Stomach (tissue), 4 donors: ENCODE results near the gene PPM1F.

Experiments used
- POLR2A ChIP-seq, 4 donors: fragments of 450-650 bp; IDR thresholded peaks; one replicate each; pipeline ENCODE4 v1.6.1; 2016; ENCODE audit warnings: antibody characterized with exemption in 4 of 4, control low read depth in 2 of 4, mild to moderate bottlenecking in 1 of 4, moderate library complexity in 1 of 4
- POLR2AphosphoS5 ChIP-seq, 3 donors: sonication (generic); formaldehyde crosslinking; IDR thresholded peaks; one replicate each; pipeline ENCODE4 v1.6.1; 2016; ENCODE audit warnings: antibody characterized with exemption in 3 of 3
- TF ChIP-seq, protein P1 (sequence below), 7 experiments: fragments of 450-650 bp in 4 of 7; fragments of 200-600 bp in 3 of 7; sonication (generic) in 3 of 7; IDR thresholded peaks; one replicate each; pipeline ENCODE4 v1.5.1; 2016 to 2019; ENCODE audit warnings: antibody characterized with exemption in 7 of 7, control low read depth in 2 of 7, mild to moderate bottlenecking in 1 of 7

DNA sequence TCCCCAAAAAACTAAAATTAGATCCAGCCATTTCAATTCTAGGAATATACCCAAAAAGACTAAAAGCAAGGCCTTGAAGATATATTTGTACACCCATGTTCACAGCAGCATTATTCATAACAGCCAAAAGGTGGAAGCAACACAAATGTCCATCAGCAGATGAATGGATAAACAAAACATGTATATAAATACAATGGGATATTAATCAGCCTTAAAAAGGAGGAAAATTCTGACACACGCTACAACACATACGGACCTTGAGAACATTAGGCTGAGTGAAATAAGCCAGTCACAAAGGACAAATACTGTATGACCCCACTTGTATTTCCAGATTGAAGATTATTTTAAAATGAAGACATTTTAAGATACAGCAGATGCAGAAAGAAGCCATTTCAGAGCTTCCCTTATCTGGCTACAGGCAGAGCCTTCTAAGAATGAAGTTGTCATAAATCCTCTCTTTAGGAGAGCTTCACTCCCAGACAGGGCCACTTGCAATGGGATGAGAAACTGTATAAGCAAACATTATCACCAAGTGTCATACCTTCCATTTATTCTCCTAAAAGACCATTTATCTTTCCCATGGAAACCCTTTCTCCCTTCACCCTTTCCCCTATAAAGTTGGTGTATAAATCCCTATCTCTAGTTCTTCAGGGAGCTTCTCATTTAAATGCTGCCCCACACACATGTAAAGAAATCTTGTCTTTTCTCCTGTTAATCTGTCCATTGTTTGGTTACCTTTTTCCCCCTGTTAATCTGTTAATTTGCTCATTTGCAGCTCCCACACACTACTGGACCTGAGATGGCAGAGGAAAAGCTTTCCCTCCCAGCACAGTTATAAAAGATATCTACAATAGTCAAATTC, 49.2 kb upstream of the PPM1F start:
- no peak for TF ChIP-seq POLR2AphosphoS5 (IDR thresholded peaks at IDR 0.05)
- TF ChIP-seq, protein P1, sequence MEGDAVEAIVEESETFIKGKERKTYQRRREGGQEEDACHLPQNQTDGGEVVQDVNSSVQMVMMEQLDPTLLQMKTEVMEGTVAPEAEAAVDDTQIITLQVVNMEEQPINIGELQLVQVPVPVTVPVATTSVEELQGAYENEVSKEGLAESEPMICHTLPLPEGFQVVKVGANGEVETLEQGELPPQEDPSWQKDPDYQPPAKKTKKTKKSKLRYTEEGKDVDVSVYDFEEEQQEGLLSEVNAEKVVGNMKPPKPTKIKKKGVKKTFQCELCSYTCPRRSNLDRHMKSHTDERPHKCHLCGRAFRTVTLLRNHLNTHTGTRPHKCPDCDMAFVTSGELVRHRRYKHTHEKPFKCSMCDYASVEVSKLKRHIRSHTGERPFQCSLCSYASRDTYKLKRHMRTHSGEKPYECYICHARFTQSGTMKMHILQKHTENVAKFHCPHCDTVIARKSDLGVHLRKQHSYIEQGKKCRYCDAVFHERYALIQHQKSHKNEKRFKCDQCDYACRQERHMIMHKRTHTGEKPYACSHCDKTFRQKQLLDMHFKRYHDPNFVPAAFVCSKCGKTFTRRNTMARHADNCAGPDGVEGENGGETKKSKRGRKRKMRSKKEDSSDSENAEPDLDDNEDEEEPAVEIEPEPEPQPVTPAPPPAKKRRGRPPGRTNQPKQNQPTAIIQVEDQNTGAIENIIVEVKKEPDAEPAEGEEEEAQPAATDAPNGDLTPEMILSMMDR (IDR thresholded peaks at IDR 0.05) = no peak
- no peak for TF ChIP-seq POLR2A (IDR thresholded peaks at IDR 0.05)
